HepG2 (cell line): ENCODE data around the gene YAP1. TPM values are rescaled to one million over a fixed set of nuclear protein-coding genes. Genes with fewer than 3 reads are reported as not detected.
A peak's percentile ranks its signal among the peaks of the same experiment; 100 is the strongest.

Experiments
- ARID5B ChIP-seq: IDR thresholded peaks from 2 replicates; pipeline ENCODE4 v1.4.0; 2020; ENCODE audit warnings: mild to moderate bottlenecking, missing genetic modification reagents
- FOXC1 ChIP-seq: sonication (generic); formaldehyde crosslinking; IDR thresholded peaks from 2 replicates; pipeline ENCODE4 v1.8.0; 2022; ENCODE audit warnings: mild to moderate bottlenecking, missing genetic modification reagents, borderline replicate concordance
- FOXO4 ChIP-seq: sonication (generic); formaldehyde crosslinking; conservative IDR thresholded peaks from 2 replicates; pipeline ENCODE4 v1.8.1; 2023; ENCODE audit warnings: missing genetic modification reagents
- HDAC2 ChIP-seq: sonication (generic); formaldehyde crosslinking; IDR thresholded peaks from 2 replicates; pipeline ENCODE4 v1.4.0; 2020; ENCODE audit warnings: missing genetic modification reagents
- HIVEP1 ChIP-seq: sonication (generic); formaldehyde crosslinking; IDR thresholded peaks from 2 replicates; pipeline ENCODE4 v1.4.0; 2020; ENCODE audit warnings: mild to moderate bottlenecking, missing genetic modification reagents
- HMG20A ChIP-seq: IDR thresholded peaks from 2 replicates; pipeline ENCODE4 v1.6.1; 2016; ENCODE audit warnings: borderline replicate concordance
- HNRNPLL ChIP-seq: fragments of 200-400 bp; formaldehyde crosslinking; IDR thresholded peaks from 2 replicates; pipeline ENCODE4 v1.6.1; 2017; ENCODE audit warnings: mild to moderate bottlenecking, low read depth, low read length; ENCODE audit not compliant: poor library complexity, severe bottlenecking
- JDP2 ChIP-seq: sonication (generic); formaldehyde crosslinking; IDR thresholded peaks from 2 replicates; pipeline ENCODE4 v1.8.1; 2022; ENCODE audit warnings: missing genetic modification reagents, borderline replicate concordance
- PBX3 ChIP-seq: sonication (generic); formaldehyde crosslinking; IDR thresholded peaks from 2 replicates; pipeline ENCODE4 v1.8.1; 2023; ENCODE audit warnings: missing genetic modification reagents, inconsistent platforms, borderline replicate concordance
- RXRB ChIP-seq: IDR thresholded peaks from 2 replicates; pipeline ENCODE4 v1.6.1; 2016; ENCODE audit warnings: borderline replicate concordance, missing genetic modification reagents, missing compliant biosample characterization
- SIX1 ChIP-seq: sonication (generic); formaldehyde crosslinking; IDR thresholded peaks from 2 replicates; pipeline ENCODE4 v1.4.0; 2020; ENCODE audit warnings: missing genetic modification reagents, borderline replicate concordance
- YEATS2 ChIP-seq: sonication (generic); formaldehyde crosslinking; IDR thresholded peaks from 2 replicates; pipeline ENCODE4 v1.4.0; 2020; ENCODE audit warnings: missing genetic modification reagents, borderline replicate concordance
- ZBTB4 ChIP-seq: sonication (generic); formaldehyde crosslinking; IDR thresholded peaks from 2 replicates; pipeline ENCODE4 v1.4.0; 2020; ENCODE audit warnings: missing genetic modification reagents, mild to moderate bottlenecking, borderline replicate concordance
- ZC3H13 ChIP-seq: sonication (generic); formaldehyde crosslinking; IDR thresholded peaks from 2 replicates; pipeline ENCODE4 v1.8.1; 2023; ENCODE audit warnings: mild to moderate bottlenecking, missing genetic modification reagents, moderate library complexity
- ZNF230 ChIP-seq: sonication (generic); formaldehyde crosslinking; IDR thresholded peaks from 2 replicates; pipeline ENCODE4 v1.4.0; 2020; ENCODE audit warnings: mild to moderate bottlenecking, missing genetic modification reagents
- ZNF329 ChIP-seq: sonication (generic); formaldehyde crosslinking; IDR thresholded peaks from 2 replicates; pipeline ENCODE4 v1.9.0; 2021; ENCODE audit warnings: low read depth, mild to moderate bottlenecking, missing genetic modification reagents
- ZNF331 ChIP-seq: sonication (generic); formaldehyde crosslinking; IDR thresholded peaks from 2 replicates; pipeline ENCODE4 v1.4.0; 2020; ENCODE audit warnings: missing genetic modification reagents
- ZNF430 ChIP-seq: sonication (generic); formaldehyde crosslinking; IDR thresholded peaks from 2 replicates; pipeline ENCODE4 v1.9.0; 2021; ENCODE audit warnings: mild to moderate bottlenecking, missing genetic modification reagents
- ZNF558 ChIP-seq: sonication (generic); formaldehyde crosslinking; IDR thresholded peaks from 2 replicates; pipeline ENCODE4 v1.9.0; 2022; ENCODE audit warnings: mild to moderate bottlenecking, missing genetic modification reagents, borderline replicate concordance
- ZNF562 ChIP-seq: sonication (generic); formaldehyde crosslinking; IDR thresholded peaks from 2 replicates; pipeline ENCODE4 v1.8.0; 2022; ENCODE audit warnings: missing genetic modification reagents, borderline replicate concordance
- ZNF616 ChIP-seq: sonication (generic); formaldehyde crosslinking; IDR thresholded peaks from 2 replicates; pipeline ENCODE4 v1.5.0; 2020; ENCODE audit warnings: low read depth, mild to moderate bottlenecking, missing genetic modification reagents
- polyA plus RNA-seq, 8 experiments: library from polyadenylated mRNA; depleted of rRNA in 3 of 8; stranded (reverse) in 7 of 8; unstranded in 1 of 8; fragments of >200 nt; fragmentation: Illumina TruSeq in 4 of 8; extraction: Trizol in 4 of 8; gene quantifications; 2 replicates each; pipeline versions ENCODE4 v1.2.1 to v1.2.3, GENCODE V29; 2011 to 2016; ENCODE audit warnings: low read depth in 4 of 8, missing spikeins in 1 of 8, mixed read lengths in 1 of 8; ENCODE audit not compliant: insufficient read depth in 1 of 8
- total RNA-seq, 5 experiments: library from RNA; depleted of rRNA; stranded (reverse); fragments of >200 nt; fragmentation: Illumina TruSeq; extraction: Trizol; gene quantifications; 2 replicates each; pipeline ENCODE4 v1.2.3, GENCODE V29; 2016; ENCODE audit warnings: low read depth in 1 of 5

The YAP1 gene
- total and polyA plus RNA-seq, 2 of the 13 experiments (the other 11 are each of a cell fraction or from before 2014, with no cell fraction given), result 59.5 to 91.0 TPM

- TF ChIP-seq YEATS2 (CRISPR knock-in tag) (no peak), ZC3H13 (no peak), ZNF558 (CRISPR knock-in tag) (no peak), ZNF430 (CRISPR knock-in tag) (no peak), SIX1 (no peak), RXRB (CRISPR knock-in tag) (peak; percentile 50), HMG20A (CRISPR knock-in tag) (peak; percentile 59; the same call in 1 of the 2 replicates), ZBTB4 (CRISPR knock-in tag) (no peak), FOXO4 (CRISPR knock-in tag) (no peak), ZNF616 (CRISPR knock-in tag) (no peak), HNRNPLL (no peak), ZNF331 (no peak), HIVEP1 (no peak), PBX3 (CRISPR knock-in tag) (no peak), HDAC2 (CRISPR knock-in tag) (no peak), ZNF562 (no peak), ZNF329 (CRISPR knock-in tag) (no peak), ZNF230 (no peak), ARID5B (CRISPR knock-in tag) (peak; percentile 87), JDP2 (CRISPR knock-in tag) (no peak), FOXC1 (CRISPR knock-in tag) (no peak)
These were observed 67.9 kb downstream of the YAP1 start (continued) for GRCh38 chr11:102177974-102178631.
